Gastrocnemius medialis (tissue), 4 donors: ENCODE results near the gene SETBP1. TPM values are rescaled to one million over a fixed set of nuclear protein-coding genes. Genes with fewer than 3 reads are reported as not detected.
A peak's percentile ranks its signal among the peaks of the same experiment; 100 is the strongest.

Source experiments
- ATAC-seq, 2 donors: fragments of 150-250 bp; one replicate each; pipeline ENCODE4 v1.9.1; 2016
- DNase-seq, 2 donors: peaks; one replicate each; pipeline ENCODE4 v3.0.0-alpha.2; 2019
- H3K27ac ChIP-seq, 4 donors: fragments of 200-600 bp; sonication (generic); 1 replicate in 1 of 4; 2 replicates in 3 of 4; pipeline ENCODE4 v1.5.1; 2016 to 2018; ENCODE audit warnings: mild to moderate bottlenecking in 2 of 4, moderate library complexity in 1 of 4
- H3K27me3 ChIP-seq, 3 donors: fragments of 200-600 bp; sonication (generic) in 2 of 3; 1 replicate in 1 of 3; 2 replicates in 2 of 3; pipeline versions ENCODE4 v1.5.1 to v1.6.0; 2016 to 2019; ENCODE audit warnings: mild to moderate bottlenecking in 1 of 3, moderate library complexity in 1 of 3
- H3K36me3 ChIP-seq, 2 donors: fragments of 200-600 bp; sonication (generic) in 1 of 2; one replicate each; pipeline ENCODE4 v1.5.1; 2017 to 2018
- H3K4me1 ChIP-seq, 2 donors: fragments of 200-600 bp; sonication (generic) in 1 of 2; one replicate each; pipeline ENCODE4 v1.5.1; 2016 to 2017; ENCODE audit warnings: mild to moderate bottlenecking in 2 of 2
- H3K4me3 ChIP-seq, 4 donors: fragments of 200-600 bp; sonication (generic) in 3 of 4; 1 replicate in 1 of 4; 2 replicates in 3 of 4; pipeline ENCODE4 v1.5.1; 2016 to 2019; ENCODE audit warnings: mild to moderate bottlenecking in 2 of 4
- H3K9me3 ChIP-seq, 3 donors: fragments of 200-600 bp; sonication (generic) in 2 of 3; 1 replicate in 1 of 3; 2 replicates in 2 of 3; pipeline ENCODE4 v1.5.1; 2016 to 2019
- CTCF ChIP-seq, 5 experiments: fragments of 450-650 bp in 3 of 5; fragments of 200-600 bp in 2 of 5; sonication (generic) in 2 of 5; IDR thresholded peaks in 4 of 5; conservative IDR thresholded peaks in 1 of 5; 1 replicate in 4 of 5; 2 replicates in 1 of 5; pipeline ENCODE4 v1.5.1; 2016 to 2019; ENCODE audit warnings: antibody characterized with exemption in 5 of 5, mild to moderate bottlenecking in 3 of 5, moderate library complexity in 3 of 5
- POLR2A ChIP-seq, 2 donors: fragments of 450-650 bp; IDR thresholded peaks; one replicate each; pipeline ENCODE4 v1.6.1; 2017; ENCODE audit warnings: antibody characterized with exemption in 2 of 2, mild to moderate bottlenecking in 2 of 2, moderate library complexity in 2 of 2
- in situ Hi-C, 4 donors: fragments of 200-750 bp; cut with MboI; loops; one replicate each; pipeline versions ENCODE4 v1.15.0 to v1.8.0; 2017; ENCODE audit warnings: low sequenced_read_pairs in 4 of 4
- intact Hi-C: fragments of 100-400 bp; cut with DNase I; formaldehyde crosslinking; loops from one replicate; pipeline ENCODE4 v1.15.1; 2023; ENCODE audit warnings: low total_unique reads
- total RNA-seq, 4 donors: library from RNA; depleted of rRNA; stranded (reverse); fragments of >200 nt; gene quantifications; one replicate each; pipeline versions ENCODE4 v1.1.0 to v1.2.3, GENCODE V29; 2016

The SETBP1 gene
- total RNA-seq, 4 donors from 2014 or later, result 9.2 to 20.0 (median 15.3) TPM

- H3K36me3 ChIP-seq, result no peaks in the 10 kb centered on the region
- in situ Hi-C loops, result no loop called here
- H3K27me3 ChIP-seq, result no peaks in the 10 kb centered on the region
- TF ChIP-seq CTCF (IDR thresholded peaks at IDR 0.05 in 4 of 5, conservative IDR thresholded peaks at IDR 0.05 in 1 of 5) (no peak), POLR2A (IDR thresholded peaks at IDR 0.05) (no peak)
- intact Hi-C loops, result no loop called here
- H3K27ac ChIP-seq, result no peak overlapping the region
- DNase-seq (no peak), ATAC-seq (no peak)
- H3K4me1 ChIP-seq, result peaks cover 44 to 67% of the 10 kb centered on the region in 2 donors
- H3K4me3 ChIP-seq, result no peak overlapping the region
- H3K9me3 ChIP-seq, result no peaks in the 10 kb centered on the region
These were observed 168.1 kb downstream of the SETBP1 start for GRCh38 chr18:44848644-44849335.

GRCh38 chr18:44849361-44849760 is 168.7 kb downstream of the SETBP1 start:
- in situ Hi-C loops (no loop called here), intact Hi-C loops (no loop called here)
- Histone ChIP-seq H3K27ac (no peak overlapping the region), H3K4me1 (peaks cover 43 to 62% of the 10 kb centered on the region in 2 donors), H3K9me3 (no peaks in the 10 kb centered on the region), H3K4me3 (no peak overlapping the region), H3K27me3 (no peaks in the 10 kb centered on the region), H3K36me3 (no peaks in the 10 kb centered on the region)
- DNase-seq, result no peak
- ATAC-seq, result no peak
- no peak for TF ChIP-seq CTCF (IDR thresholded peaks at IDR 0.05 in 4 of 5, conservative IDR thresholded peaks at IDR 0.05 in 1 of 5)
- no peak for TF ChIP-seq POLR2A (IDR thresholded peaks at IDR 0.05)

GRCh38 chr18:44850001-44850400 is 169.3 kb downstream of the SETBP1 start:
- TF ChIP-seq POLR2A (IDR thresholded peaks at IDR 0.05) (no peak), CTCF (IDR thresholded peaks at IDR 0.05 in 4 of 5, conservative IDR thresholded peaks at IDR 0.05 in 1 of 5) (no peak)
- peaks cover 41 to 62% of the 10 kb centered on the region in 2 donors for H3K4me1 ChIP-seq
- no peak overlapping the region for H3K4me3 ChIP-seq
- ATAC-seq (no peak), DNase-seq (no peak)
- no peaks in the 10 kb centered on the region for H3K9me3 ChIP-seq
- H3K36me3 ChIP-seq, result no peaks in the 10 kb centered on the region
- in situ Hi-C loops (no loop called here), intact Hi-C loops (no loop called here)
- no peaks in the 10 kb centered on the region for H3K27me3 ChIP-seq
- no peak overlapping the region for H3K27ac ChIP-seq

GRCh38 chr18:44851856-44852621 is 171.4 kb downstream of the SETBP1 start:
- no peak for TF ChIP-seq CTCF (IDR thresholded peaks at IDR 0.05 in 4 of 5, conservative IDR thresholded peaks at IDR 0.05 in 1 of 5)
- no peak for TF ChIP-seq POLR2A (IDR thresholded peaks at IDR 0.05)
- in situ Hi-C loops (no loop called here), intact Hi-C loops (no loop called here)
- DNase-seq (no peak), ATAC-seq (no peak)
- peak overlapping the region; percentile 56 to 73 (median 69) for H3K27ac ChIP-seq
- H3K4me1 ChIP-seq, result peaks cover 40 to 48% of the 10 kb centered on the region in 2 donors
- H3K36me3 ChIP-seq, result no peaks in the 10 kb centered on the region
- H3K27me3 ChIP-seq, result no peaks in the 10 kb centered on the region
- H3K9me3 ChIP-seq, result no peaks in the 10 kb centered on the region
- no peak overlapping the region for H3K4me3 ChIP-seq
